Activated naive CD8-positive, alpha-beta T cell treated with anti-CD3 and anti-CD28 coated beads, Interleukin-2, amount 10 ng/mL, durations not matched to agents 7 days and 5 days (primary cell): Measurements from ENCODE around the gene MT1X. TPM values are rescaled to one million over a fixed set of nuclear protein-coding genes. Genes with fewer than 3 reads are reported as not detected.

Source experiments
- ATAC-seq: fragments of 150-1000 bp; cut with Tn5 transposase; one replicate; pipeline ENCODE4 v1.10.0; 2021; ENCODE audit warnings: low read depth, moderate library complexity
- POLR2A ChIA-PET: fragments of 350-600 bp; sonication (Branson Sonifier 250); formaldehyde crosslinking; loops from one replicate; lab custom pipeline; 2021; ENCODE audit warnings: antibody characterized with exemption; lab: Charles Lee
- DNase-seq: peaks from one replicate; pipeline ENCODE4 v3.0.0; 2021
- H3K27ac Mint-ChIP-seq: one replicate; pipeline ENCODE4 v1.8.0; 2022; ENCODE audit warnings: mild to moderate bottlenecking, mixed read lengths
- H3K27me3 Mint-ChIP-seq: one replicate; pipeline ENCODE4 v1.8.0; 2022; ENCODE audit warnings: mild to moderate bottlenecking, moderate library complexity, mixed read lengths
- H3K36me3 Mint-ChIP-seq: one replicate; pipeline ENCODE4 v1.8.0; 2021; ENCODE audit warnings: mild to moderate bottlenecking, mixed read lengths
- H3K4me1 Mint-ChIP-seq: one replicate; pipeline ENCODE4 v1.8.0; 2021; ENCODE audit warnings: mixed read lengths
- H3K4me3 Mint-ChIP-seq: one replicate; pipeline ENCODE4 v1.8.0; 2022; ENCODE audit warnings: mild to moderate bottlenecking, moderate library complexity, mixed read lengths
- H3K9me3 Mint-ChIP-seq: one replicate; pipeline ENCODE4 v1.8.0; 2021; ENCODE audit warnings: mixed read lengths
- total RNA-seq, 2 experiments: library from RNA; stranded (reverse); gene quantifications; one replicate each; pipeline ENCODE4 v1.2.3, GENCODE V29; 2021

The MT1X gene
- 10 to 100 TPM; 35.0 to 35.4 TPM for total RNA-seq

DNA sequence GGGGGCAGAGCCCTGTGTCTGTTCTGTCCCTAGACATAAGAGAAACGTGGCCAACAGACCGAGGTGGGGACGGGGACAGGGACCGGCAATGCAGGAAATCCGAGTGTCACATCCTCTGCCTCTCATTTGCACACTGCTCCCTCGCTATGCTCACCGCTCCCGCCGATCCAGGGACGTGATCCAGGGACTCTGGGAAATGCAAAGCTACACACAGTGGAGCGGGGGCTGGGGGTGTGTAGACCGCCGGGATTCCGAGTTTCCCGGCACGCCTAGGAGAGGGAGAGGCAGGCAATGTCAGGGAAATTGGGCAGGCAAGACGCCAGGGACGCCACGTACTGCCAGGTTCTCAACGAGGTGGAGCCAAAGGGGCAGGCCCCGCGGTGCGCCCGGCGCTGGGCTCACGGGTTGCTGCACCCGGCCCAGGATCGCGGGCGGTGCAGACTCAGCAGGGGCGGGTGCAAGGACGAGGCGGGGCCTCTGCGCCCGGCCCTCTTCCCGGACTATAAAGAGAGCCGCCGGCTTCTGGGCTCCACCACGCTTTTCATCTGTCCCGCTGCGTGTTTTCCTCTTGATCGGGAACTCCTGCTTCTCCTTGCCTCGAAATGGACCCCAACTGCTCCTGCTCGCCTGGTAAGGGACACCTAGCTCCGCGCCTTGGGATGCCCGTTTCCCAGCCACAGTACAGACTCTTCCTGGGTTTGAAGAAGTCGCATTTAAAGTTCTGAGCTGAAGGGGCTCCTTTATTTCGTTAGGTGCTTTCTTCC lies at the start of gene MT1X:
TSS of gene MT1X (plus strand) at position 532 of the 764 bp plus-strand sequence. CDS start at position 603, 71 bp downstream.
- H3K36me3 Mint-ChIP-seq = peaks cover 6% of the 10 kb centered on the region
- ATAC-seq (peak; percentile 94), DNase-seq (peak; percentile 95)
- peaks cover 25% of the 10 kb centered on the region for H3K4me1 Mint-ChIP-seq
- H3K4me3 Mint-ChIP-seq = peak within 1 kb of the TSS; percentile 97
- POLR2A ChIA-PET = interaction anchor here (0.8 to 2.8 kb wide), 17 partner anchors 8 to 76 kb away, joined by 3 to 28 read pairs (median 5); partner anchors contain the start of genes MT1E, MT1F, MT1G and MT1H
- peak within 1 kb of the TSS; percentile 95 for H3K27ac Mint-ChIP-seq
- H3K9me3 Mint-ChIP-seq = peaks cover 3% of the 10 kb centered on the region
- H3K27me3 Mint-ChIP-seq = no peaks in the 10 kb centered on the region

DNA sequence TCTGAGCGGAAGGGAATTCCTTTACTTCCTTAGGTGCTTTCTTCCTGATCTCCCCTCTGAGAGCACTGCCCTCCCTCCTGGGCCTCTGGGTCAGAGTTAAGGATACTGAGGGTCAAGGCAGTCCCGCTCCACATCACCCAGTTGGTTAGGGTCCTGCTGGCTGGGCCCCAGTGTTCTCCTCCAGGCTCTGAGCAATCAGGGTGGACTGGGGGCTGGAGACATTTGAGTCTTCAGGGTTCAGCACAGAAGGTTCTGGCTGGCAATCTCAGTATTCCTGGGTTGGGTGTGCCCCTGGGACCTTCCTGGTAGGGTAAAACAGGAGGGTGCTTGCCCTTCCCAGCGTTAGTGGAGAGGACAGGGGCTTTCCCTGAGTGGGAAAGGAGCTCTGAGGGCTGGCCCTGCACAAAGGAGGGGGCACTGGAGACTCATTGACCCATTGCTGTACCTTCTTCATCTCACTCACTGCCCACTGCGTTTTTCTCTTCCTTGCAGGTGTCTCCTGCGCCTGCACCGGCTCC lies 49.4 kb upstream of the MT1X start:
- Mint-ChIP-seq H3K36me3 (no peaks in the 10 kb centered on the region), H3K9me3 (no peaks in the 10 kb centered on the region), H3K4me3 (peak overlapping the region; percentile 60), H3K27ac (no peak overlapping the region), H3K4me1 (peaks cover 29% of the 10 kb centered on the region), H3K27me3 (peaks cover 71% of the 10 kb centered on the region)
- ATAC-seq (no peak), DNase-seq (no peak)
- POLR2A ChIA-PET = no interaction called here

GRCh38 chr16:56633535-56633934 lies 48.7 kb upstream of the MT1X start:
- H3K4me1 Mint-ChIP-seq = peaks cover 32% of the 10 kb centered on the region
- H3K4me3 Mint-ChIP-seq = no peak overlapping the region
- POLR2A ChIA-PET = interaction anchor here (1.2 kb wide), 1 partner anchor 29 kb away, joined by 3 read pairs; no protein-coding TSS in a partner anchor

GRCh38 chr16:56634715-56635440 lies 47.4 kb upstream of the MT1X start:
- Mint-ChIP-seq H3K4me3 (peak overlapping the region; percentile 82), H3K9me3 (no peaks in the 10 kb centered on the region), H3K36me3 (no peaks in the 10 kb centered on the region), H3K27ac (peak overlapping the region; percentile 63), H3K27me3 (peaks cover 89% of the 10 kb centered on the region), H3K4me1 (peaks cover 32% of the 10 kb centered on the region)
- POLR2A ChIA-PET = interaction anchor here (0.6 to 1.0 kb wide), 2 partner anchors 9 to 101 kb away, joined by 3 read pairs; partner anchors contain the start of gene MT1E
- no peak for DNase-seq
- ATAC-seq = no peak

More at GRCh38 chr16:56633535-56633934, 48.7 kb upstream of the MT1X start:
- no peaks in the 10 kb centered on the region for H3K36me3 Mint-ChIP-seq
- H3K27ac Mint-ChIP-seq = no peak overlapping the region
- no peaks in the 10 kb centered on the region for H3K9me3 Mint-ChIP-seq
- DNase-seq (no peak), ATAC-seq (no peak)
- peaks cover 76% of the 10 kb centered on the region for H3K27me3 Mint-ChIP-seq

- DNase-seq = peak; percentile 52
- POLR2A ChIA-PET = interaction anchor here (0.6 to 1.0 kb wide), 2 partner anchors 10 to 100 kb away, joined by 3 read pairs; partner anchors contain the start of gene MT1E
- Mint-ChIP-seq H3K36me3 (no peaks in the 10 kb centered on the region), H3K27ac (no peak overlapping the region), H3K27me3 (peaks cover 90% of the 10 kb centered on the region), H3K4me3 (peak overlapping the region; percentile 82), H3K4me1 (peaks cover 32% of the 10 kb centered on the region), H3K9me3 (no peaks in the 10 kb centered on the region)
- ATAC-seq = peak; percentile 20
These were observed 46.8 kb upstream of the MT1X start for GRCh38 chr16:56635441-56635967.

GRCh38 chr16:56636616-56637413 lies 45.5 kb upstream of the MT1X start:
- no peak overlapping the region for H3K27ac Mint-ChIP-seq
- peaks cover 87% of the 10 kb centered on the region for H3K27me3 Mint-ChIP-seq
- H3K9me3 Mint-ChIP-seq = no peaks in the 10 kb centered on the region
- POLR2A ChIA-PET = interaction anchor here (1.2 kb wide), 1 partner anchor 11 kb away, joined by 6 read pairs; the partner anchor contains the start of gene MT1E
- peaks cover 30% of the 10 kb centered on the region for H3K4me1 Mint-ChIP-seq
- no peak overlapping the region for H3K4me3 Mint-ChIP-seq
- ATAC-seq (no peak), DNase-seq (no peak)
- H3K36me3 Mint-ChIP-seq = no peaks in the 10 kb centered on the region

- peak; percentile 51 for DNase-seq
- peaks cover 32% of the 10 kb centered on the region for H3K4me1 Mint-ChIP-seq
- no peaks in the 10 kb centered on the region for H3K36me3 Mint-ChIP-seq
- ATAC-seq = peak; percentile 32
- peak within 1 kb of the TSS; percentile 74 for H3K4me3 Mint-ChIP-seq
- POLR2A ChIA-PET = no interaction called here
- H3K27ac Mint-ChIP-seq = no peak within 1 kb of the TSS
- H3K9me3 Mint-ChIP-seq = no peaks in the 10 kb centered on the region
- H3K27me3 Mint-ChIP-seq = peaks cover 79% of the 10 kb centered on the region
These were observed 44.2 kb upstream of the MT1X start, which contains the start of gene MT1A for GRCh38 chr16:56637814-56638750. TSS of gene MT1A (plus strand) at chr16:56638666. CDS start at chr16:56638739, 73 bp downstream.

DNA sequence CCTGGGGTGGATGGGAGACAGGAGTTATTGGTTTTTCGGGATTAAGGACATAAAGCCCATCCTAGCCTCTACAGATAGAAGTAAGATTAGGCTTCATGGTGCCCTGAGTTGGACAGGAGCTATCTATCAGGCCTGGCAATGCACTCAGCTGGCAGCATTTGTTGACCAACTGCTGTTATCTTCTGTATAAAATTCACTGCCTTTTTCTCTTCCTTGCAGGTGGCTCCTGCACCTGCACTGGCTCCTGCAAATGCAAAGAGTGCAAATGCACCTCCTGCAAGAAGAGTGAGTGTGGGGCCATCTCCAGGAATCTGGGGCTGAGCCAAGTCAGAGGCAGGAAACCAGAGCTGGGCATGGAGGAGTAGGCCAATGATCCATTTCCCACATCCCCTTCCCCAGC lies 43.2 kb upstream of the MT1X start:
- Mint-ChIP-seq H3K4me1 (peaks cover 39% of the 10 kb centered on the region), H3K27ac (no peak overlapping the region), H3K9me3 (no peaks in the 10 kb centered on the region), H3K27me3 (peaks cover 71% of the 10 kb centered on the region), H3K36me3 (no peaks in the 10 kb centered on the region), H3K4me3 (no peak overlapping the region)
- POLR2A ChIA-PET = no interaction called here
- ATAC-seq (no peak), DNase-seq (no peak)

DNA sequence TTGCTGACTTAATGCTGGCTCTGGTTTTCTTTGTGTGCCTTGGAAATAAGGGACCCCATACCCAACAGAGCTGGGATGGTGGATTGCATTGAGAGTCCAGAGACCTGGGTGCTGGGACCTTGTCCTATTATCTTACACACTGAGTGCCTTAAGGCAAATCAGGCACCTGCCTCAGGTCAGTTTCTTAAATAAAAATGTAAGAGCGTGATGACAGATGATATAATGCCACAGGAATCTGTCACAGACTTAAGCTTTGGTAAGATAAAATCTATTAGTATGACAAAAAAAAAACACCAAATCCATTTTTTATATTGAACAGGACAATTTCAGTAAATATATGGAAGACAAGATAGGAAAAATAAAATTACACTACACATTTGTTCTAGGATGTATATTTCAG lies 42.2 kb upstream of the MT1X start:
- no peak for DNase-seq
- no peak for ATAC-seq
- H3K4me3 Mint-ChIP-seq = no peak overlapping the region
- H3K36me3 Mint-ChIP-seq = no peaks in the 10 kb centered on the region
- no peak overlapping the region for H3K27ac Mint-ChIP-seq
- no peaks in the 10 kb centered on the region for H3K9me3 Mint-ChIP-seq
- peaks cover 71% of the 10 kb centered on the region for H3K27me3 Mint-ChIP-seq
- POLR2A ChIA-PET = interaction anchor here (0.9 kb wide), 1 partner anchor 23 kb away, joined by 4 read pairs; no protein-coding TSS in a partner anchor
- H3K4me1 Mint-ChIP-seq = peaks cover 38% of the 10 kb centered on the region

DNA sequence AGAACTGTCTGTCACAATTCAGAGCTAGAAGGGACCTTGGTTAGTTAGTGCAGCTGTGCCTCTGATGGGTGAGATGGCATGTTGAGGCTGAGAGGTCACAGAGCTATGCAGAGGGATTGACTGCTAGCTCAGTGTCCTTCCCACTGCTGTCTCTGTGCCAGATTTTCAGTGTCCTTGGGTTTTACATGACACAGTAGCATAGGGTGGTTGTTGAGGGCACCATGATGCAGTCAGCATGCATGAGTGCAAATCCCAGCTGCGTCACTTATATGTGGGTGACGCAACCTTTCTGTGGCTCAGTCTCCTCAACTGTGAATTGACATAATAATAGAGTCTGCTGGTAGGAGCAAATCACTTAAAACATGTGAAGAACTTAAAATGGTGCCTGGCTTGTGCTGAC lies 41.1 kb upstream of the MT1X start:
- no peak for ATAC-seq

DNA sequence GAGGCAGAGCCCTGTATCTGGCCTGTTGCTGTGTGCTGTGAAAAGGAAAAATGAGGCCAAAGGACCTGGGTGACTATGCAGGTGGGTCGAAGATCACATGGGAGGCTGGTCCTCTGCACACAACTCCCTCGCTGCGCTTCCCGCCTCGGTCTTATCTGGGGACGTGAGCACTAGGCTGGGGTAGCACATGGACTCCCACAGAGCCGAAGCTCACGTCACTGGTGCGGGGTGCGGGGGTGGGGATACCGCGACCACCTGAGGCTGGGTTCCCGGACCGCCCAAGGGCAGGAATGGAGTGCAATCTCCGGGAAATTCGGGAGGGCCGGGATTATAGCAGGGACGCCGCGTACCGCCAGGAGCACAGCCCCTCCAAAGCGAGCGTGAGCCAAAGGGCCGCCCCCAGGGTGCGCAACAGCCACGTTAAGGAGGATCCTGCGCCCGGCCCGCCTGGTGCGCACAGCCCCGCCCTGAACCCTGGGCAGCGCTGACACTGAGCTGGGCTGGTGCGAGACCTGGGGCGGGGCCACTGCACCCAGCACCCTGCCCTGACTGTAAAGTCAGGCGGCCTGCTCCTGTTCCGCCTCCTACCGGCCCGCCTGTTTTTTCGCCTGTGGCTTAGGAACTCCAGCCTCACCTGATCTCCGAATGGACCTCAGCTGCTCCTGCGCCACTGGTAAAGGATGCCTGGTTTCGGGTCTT lies 39.0 kb upstream of the MT1X start:
- peak overlapping the region; percentile 68 for H3K4me3 Mint-ChIP-seq
- DNase-seq = peak; percentile 85
- H3K36me3 Mint-ChIP-seq = no peaks in the 10 kb centered on the region
- H3K4me1 Mint-ChIP-seq = peaks cover 18% of the 10 kb centered on the region
- peaks cover 63% of the 10 kb centered on the region for H3K27me3 Mint-ChIP-seq
- peak; percentile 100 for ATAC-seq
- POLR2A ChIA-PET = interaction anchor here (0.8 to 1.7 kb wide), 7 partner anchors 13 to 59 kb away, joined by 5 to 11 read pairs (median 6); partner anchors contain the start of genes MT1E, MT1F and MT1X
- peak overlapping the region; percentile 34 for H3K27ac Mint-ChIP-seq
- H3K9me3 Mint-ChIP-seq = no peaks in the 10 kb centered on the region

More for the DNA sequence above, 41.1 kb upstream of the MT1X start:
- DNase-seq = no peak
- Mint-ChIP-seq H3K27me3 (peaks cover 70% of the 10 kb centered on the region), H3K27ac (no peak overlapping the region), H3K9me3 (no peaks in the 10 kb centered on the region), H3K4me3 (no peak overlapping the region), H3K36me3 (no peaks in the 10 kb centered on the region), H3K4me1 (peaks cover 31% of the 10 kb centered on the region)
- POLR2A ChIA-PET = no interaction called here
